ENCODE results near the gene TTC7B.

TTC7B gene

DNA sequence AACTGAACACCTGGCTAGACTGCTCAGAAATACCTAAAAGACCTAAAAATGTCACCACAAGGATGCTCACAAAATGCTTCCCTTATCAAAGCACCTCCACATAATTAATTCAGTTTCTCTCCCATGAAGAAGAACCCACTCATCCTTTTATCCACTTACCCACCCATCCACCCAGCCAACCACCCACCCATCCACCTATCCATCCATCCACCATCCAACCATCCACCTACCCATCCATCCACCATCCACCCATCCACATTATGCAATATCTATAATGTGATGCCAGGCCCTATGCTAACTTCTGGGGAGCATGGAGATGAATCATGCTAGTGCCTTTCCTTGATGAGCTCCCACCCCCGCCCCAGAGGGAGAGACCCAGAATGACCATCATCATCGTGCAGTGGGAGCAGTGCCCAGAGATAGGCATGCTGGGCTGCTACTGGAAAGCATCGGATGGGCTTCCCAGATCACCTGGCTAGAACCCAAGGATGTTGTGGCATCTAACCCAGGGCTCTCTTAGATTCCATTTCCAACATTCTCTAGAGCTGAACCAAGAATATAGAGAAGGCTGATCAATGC is 166.6 kb downstream of the TTC7B start:
- no peak for DNase-seq (ENCODE audit: low read depth in 2 of 3, low spot score in 2 of 3)

DNA sequence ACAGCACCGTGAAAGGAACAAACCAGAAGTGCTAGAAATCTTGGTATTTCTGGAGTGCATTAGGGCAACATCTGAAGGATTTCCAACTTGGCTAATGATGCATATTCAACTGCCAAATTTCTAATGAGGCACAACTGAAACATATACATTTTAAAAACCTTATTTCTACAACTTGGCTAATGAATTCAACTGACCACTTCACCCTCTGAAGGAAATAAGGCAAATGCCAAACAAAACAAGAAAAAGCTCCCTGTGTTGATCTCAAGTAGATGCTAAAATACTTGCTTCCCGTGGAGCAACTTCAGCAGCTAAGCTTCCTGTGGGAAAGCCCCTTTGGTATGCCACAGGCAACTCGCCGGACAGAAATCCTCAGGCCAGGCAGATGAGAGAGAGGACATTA is 167.1 kb downstream of the TTC7B start:
- DNase-seq (ENCODE audit: low read depth in 2 of 3, low spot score in 2 of 3): no peak

DNA sequence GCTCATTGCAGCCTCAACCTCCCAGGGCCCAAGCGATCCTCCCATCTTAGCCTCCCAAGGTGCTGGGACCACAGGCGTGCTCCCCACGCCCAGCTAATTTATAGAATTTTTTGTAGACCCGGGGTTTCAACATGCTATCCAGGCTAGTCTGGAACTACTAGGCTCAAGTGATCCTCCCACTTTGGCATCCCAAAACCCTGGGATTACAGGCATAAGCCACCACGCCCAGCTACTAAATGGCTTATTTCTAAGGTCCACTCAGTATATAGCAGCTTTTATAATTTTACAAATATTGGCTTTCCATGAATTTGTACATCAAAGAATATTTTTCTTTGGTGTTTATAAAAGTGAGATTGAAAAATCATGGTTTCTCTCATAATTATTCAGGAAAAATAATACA is 167.8 kb downstream of the TTC7B start:
- DNase-seq (ENCODE audit: low read depth in 2 of 3, low spot score in 2 of 3): no peak

DNA sequence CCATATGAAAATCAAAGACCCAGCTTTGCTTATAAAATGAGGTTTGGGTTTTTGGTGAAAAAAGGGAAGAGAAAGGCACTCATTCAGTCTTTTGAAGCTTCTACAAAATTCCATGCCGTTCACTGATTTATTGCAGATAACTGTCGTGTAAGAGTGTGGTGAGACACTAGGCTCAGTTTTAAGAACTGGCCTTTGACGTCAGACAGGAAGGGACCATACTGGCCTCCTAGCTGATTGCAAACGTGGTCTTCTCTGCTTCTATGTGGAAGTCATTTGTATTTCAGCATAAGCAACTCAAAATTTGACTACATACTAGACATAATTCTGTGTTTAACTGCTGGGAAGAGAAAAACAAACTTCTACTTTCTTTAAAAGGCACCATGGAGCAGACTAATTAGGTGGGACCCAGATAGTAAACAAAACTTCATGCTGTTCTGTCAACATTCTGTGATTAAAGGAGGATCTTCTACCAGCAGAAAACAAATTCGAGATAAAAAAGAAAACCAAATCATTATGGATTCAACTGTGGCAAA is 168.7 kb downstream of the TTC7B start:
- no peak for DNase-seq (ENCODE audit: low read depth in 2 of 3, low spot score in 2 of 3)

DNA sequence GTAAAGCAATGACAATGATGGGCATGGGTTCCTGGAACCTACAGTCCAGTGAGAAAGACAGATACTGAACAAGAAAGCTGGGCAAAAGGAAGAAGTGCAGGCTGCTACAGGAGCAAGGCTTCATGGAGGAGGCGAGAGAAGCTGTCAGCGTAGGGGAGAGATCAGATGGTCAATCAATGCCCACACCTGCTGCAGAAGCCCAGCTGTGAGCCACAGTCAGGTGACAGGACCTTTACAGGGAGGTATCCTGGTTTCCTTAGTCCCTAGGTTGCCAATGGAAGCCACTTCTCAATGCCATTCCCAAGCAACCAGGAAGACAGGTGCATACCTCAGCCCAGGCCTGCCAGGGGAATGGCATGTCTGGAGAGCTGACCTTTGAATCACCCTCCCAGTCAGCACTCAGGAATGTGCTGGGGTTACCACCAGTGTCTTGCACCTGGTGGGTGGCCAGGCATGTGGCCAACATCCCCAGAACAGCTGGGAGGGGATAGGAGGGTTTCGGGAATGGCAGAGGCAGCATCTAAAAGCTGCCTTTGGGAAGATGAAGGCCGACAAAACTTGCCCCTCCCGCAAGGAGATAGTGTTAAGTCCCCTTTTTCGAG is 170.3 kb downstream of the TTC7B start:
- no peak for DNase-seq (ENCODE audit: low read depth in 2 of 3, low spot score in 2 of 3)

DNA sequence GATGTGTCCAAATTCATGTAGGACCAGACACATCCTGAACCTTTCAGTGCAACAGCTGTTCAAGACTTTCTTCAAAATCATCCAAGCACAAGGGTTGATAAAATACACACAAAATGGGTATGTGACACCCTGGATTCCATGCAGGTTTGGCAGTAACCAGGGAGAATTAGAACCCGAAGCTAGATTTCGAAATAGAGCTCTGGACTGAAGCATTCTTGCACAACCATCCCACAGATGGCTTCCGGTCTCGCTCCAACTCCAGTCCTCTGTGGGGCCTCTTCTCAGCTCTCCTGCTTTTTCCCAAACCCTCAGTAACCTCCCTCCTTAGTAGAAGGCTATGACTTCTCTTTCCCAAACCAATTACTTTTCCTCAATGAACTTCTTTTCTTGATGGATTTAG is 171.3 kb downstream of the TTC7B start:
- DNase-seq (ENCODE audit: low read depth in 2 of 3, low spot score in 2 of 3): no peak

DNA sequence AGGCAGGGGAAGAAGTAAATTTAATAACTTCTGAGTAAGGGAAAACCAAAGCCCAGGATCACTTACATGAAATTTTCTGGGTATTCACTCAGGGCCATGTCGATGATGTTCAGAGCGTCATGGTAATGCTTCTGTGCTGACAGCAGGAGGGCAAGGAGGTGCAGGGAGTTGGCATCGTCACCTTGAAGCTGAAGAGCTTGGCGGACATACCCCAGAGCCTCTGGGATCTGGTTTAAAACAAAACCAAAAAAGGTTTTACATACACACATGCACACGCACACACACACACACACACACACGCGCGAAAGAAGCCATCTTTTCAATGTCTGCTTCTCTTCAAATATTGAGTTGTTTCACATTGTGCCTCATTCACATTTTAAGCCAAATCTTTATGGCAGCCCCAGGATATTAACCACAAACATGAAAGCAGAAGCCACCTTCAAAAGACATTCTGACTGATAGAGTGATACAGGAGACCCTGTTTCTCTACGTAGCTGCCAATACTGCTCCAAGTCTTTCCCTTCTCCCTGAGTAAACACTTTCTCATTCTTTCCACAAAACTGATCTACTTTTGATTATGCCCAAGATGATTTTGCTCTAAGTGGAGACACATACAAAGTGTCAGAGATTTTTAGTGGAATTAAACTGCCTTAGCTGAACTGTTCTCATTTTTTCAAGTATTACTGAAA is 172.1 kb downstream of the TTC7B start:
- DNase-seq (ENCODE audit: low read depth in 2 of 3, low spot score in 2 of 3): no peak

DNA sequence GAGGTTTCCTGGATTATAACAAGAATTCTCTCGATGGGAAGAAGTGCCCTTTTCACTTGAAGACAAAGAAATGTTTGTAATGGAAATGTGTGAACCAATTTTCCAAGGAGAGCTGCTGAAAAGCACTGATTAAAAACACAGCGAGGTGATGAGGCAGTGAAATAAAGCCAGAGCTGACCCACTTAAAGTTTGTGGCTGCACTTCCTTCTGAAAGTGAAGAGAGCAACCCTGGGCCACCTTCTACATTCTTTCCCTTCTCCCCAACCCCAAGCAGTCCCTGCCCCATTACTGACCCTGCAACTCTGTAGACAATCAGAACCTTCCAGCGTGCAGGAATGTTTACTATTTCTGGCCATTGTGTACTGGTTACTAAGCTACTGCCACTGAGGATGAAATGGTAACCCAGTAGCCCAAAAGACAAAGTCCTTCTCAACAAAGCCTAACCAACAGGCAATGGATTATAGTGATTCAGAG is 173.9 kb downstream of the TTC7B start:
- DNase-seq (ENCODE audit: low read depth in 2 of 3, low spot score in 2 of 3): no peak

DNA sequence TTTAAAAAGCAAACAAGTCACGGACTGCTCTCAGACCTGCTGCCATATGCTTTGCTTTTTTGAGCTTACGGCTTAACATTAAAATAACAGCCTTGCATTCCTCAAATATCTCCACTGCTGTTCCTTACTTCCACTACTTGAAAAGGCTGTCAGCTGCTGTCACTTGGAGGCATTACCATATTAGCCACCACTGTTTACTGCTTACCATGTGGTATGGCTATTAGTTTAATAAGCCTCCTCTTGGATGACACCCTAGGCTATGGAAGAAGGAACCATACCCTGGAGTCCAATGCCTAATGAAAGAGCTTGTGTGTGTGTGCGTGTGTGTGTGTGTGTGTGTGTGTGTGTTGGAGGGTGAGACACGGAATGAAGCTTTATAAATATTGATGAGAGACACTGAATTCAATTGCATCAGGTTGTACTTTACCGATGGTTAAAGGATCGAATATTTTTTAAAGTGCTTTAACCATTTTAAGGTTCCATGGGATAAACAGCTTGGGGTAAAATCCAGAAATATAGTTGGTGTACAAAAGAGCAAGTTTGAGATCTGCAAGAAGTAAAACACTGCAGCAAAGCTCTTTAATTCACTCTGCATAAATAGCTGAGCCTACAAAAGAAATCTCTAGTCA is 174.5 kb downstream of the TTC7B start:
- no peak for DNase-seq (ENCODE audit: low read depth in 2 of 3, low spot score in 2 of 3)

DNA sequence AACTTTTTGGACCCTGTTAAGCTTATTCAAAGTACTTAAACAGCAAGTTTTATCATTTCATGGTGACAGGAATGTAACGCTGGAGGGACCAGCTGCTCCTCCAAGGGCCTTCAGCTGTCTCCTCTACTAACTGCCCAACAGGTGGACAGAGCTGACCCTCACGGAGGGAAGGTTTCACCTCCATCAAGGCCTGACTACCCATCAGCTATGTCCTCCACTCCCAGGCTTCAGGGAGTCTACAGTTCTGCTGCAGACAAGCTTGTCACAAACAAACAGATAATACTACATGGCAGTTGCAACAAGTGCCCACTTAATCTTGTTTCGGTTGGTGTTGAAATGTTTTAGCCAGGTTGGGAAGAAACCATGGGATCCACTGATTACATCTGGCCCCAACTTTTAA is 175.1 kb downstream of the TTC7B start:
- no peak for DNase-seq (ENCODE audit: low read depth in 2 of 3, low spot score in 2 of 3)

DNA sequence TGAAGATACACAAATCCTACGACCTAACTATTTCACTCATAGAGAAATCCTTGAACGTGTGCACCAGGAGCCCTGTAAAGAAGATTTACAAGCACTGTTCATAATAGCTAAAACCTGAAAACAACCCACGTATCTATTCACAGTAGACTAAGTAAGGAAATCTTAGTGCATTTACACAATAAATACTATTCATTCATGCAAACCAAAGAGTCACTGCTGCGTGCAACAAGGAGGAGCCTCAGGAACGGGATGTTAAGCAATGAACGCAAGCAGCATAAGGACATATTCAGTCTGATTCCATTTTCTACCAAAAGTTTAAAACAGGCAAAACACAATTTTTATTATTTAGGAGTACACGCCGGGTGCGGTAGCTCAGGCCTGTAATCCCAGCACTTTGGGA is 176.6 kb downstream of the TTC7B start:
- no peak for DNase-seq (ENCODE audit: low read depth in 2 of 3, low spot score in 2 of 3)

DNA sequence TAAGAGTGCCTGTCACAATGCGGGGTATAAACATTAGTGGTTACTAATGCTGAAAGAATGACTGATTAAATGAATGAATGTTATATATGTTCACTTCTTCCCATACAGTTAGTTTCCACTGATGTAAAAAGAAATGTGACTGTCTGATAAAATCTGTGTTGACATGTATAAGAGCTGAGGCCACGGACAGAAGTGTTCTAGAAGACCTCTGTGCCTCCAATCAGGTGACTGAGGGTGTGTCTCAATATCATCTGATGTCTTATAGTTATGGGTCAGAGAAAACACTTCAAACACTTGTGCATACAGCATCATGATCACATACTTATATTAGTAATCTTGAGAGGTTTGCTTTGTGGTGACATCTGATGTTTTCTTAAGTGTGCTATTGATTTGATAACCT is 183.4 kb downstream of the TTC7B start:
- no peak for DNase-seq (ENCODE audit: low read depth in 2 of 3, low spot score in 2 of 3)

DNA sequence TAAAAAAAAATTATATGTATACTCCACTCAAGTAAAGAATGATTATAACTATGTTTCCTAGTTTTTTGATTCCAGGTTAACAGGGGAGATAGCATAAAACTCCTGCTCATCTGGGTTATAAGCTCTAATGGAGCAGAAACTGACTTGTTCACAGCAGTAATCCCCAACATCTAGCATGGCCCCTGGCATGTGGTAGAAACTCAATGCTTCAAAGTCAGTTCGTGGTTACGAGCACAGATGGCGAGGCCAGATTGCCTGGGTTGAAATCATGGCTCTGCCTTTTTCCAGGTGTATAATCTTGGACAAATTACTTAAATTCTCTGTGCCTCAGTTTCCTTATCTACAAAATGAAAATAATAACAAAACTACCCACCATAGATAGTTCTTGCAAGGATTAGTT is 183.8 kb downstream of the TTC7B start:
- DNase-seq (ENCODE audit: low read depth in 2 of 3, low spot score in 2 of 3): no peak

DNA sequence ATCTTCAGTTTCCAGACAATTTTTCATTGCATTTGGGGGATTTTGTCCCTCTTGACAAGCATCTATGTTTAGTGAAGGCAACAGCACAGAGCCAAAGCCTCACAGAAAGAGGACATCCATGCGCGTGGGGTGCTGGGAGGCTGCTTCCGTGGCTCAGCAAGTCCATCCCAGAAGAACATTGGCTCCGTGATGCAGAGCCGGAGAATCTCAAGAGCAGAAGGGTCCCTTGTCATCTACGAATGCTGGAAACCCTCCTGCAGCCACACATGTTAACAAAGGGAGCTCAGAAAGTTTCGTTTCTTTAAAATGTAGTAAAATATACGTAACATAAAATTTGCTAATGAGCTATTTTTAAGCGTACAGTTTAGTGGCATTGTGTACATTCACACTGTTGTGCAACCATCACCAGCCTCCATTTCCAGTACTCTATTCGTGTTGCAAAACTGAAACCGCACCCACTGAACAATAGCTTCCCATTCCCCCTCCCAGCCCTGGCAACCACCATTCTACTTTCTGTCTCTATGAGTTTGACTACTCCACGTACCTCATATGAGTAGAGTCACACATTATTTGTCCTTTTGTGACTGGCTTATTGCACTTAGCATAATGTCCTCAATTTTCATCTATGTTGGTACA is 185.9 kb downstream of the TTC7B start:
- no peak for DNase-seq (ENCODE audit: low read depth in 2 of 3, low spot score in 2 of 3)

DNA sequence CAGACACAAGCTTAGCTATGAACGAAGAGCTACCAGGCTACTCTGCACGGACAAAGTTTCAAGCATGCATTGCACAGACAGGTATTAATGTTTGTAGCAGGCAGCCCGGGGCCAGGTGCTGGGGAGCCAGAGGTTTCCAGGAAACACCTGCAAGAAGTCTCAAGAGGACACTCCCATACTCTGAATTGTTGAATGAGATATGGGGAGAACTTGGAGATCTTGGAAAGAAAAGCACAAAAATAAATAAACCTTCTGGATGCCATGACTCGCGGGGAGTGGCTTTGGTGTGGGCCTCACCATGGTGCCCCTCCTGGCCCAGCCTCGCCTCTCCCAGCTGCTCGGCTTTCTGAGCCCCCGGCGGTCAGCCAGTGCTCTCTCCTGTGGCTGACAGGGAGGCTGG is 186.8 kb downstream of the TTC7B start:
- no peak for DNase-seq (ENCODE audit: low read depth in 2 of 3, low spot score in 2 of 3)

DNA sequence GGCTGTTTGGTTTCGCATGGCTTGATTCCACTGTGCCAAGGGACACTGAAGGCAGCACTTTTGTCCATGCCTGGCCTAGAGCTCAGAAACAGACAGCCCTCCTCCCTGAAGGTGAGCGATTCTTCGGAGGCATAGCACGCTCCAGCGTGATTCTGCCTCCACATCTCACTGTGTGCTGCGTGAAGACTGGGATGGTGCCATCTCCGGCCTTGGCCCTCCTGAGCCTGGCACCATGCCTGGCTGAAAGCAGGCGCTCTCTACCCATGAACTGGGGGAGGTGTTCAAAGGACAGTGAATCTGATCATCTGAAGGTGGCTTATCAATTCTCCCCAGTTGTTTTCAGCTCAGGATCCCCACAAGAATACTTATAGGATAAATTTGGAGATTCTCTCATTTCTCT is 187.4 kb downstream of the TTC7B start:
- DNase-seq (ENCODE audit: low read depth in 2 of 3, low spot score in 2 of 3): no peak

DNA sequence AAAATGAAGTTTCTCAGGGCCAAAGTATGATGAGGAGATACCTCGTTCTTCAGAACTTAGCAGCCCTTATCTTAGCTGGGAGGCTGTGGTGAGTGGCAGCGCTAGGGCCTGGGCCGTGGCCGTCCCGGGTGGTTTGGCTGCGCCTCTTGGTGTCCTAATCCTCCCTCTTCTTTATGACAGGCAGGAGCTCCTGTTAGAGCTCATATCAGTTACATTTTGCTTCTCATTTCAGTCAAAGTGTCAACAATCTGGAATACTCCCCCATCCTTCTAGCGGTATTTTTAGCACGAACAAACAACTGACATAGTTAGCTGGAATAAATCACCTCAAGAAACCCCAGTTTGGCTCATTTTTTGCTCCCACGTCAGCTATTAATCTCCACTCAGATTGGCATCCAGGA is 188.8 kb downstream of the TTC7B start:
- DNase-seq (ENCODE audit: low read depth in 2 of 3, low spot score in 2 of 3): no peak

DNA sequence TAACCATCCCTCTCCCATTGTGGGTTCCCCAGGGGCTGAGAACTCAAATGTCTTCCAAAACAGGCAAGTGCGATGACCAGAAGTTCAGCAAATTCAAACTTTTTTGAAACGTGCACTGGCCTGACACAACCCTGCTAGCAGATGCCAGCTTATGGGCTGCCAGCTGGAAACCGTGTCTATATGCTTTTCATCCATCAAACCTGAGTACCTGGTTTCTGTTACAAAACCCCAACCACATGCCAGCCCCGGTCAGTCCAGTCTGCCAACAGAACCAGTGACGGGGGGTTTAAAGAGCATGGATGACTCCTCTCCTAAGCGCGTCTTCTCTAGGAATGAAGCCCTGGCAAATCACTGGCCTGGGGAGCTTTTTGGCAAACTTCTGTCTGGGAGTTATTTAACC is 189.7 kb downstream of the TTC7B start:
- no peak for DNase-seq (ENCODE audit: low read depth in 2 of 3, low spot score in 2 of 3)

DNA sequence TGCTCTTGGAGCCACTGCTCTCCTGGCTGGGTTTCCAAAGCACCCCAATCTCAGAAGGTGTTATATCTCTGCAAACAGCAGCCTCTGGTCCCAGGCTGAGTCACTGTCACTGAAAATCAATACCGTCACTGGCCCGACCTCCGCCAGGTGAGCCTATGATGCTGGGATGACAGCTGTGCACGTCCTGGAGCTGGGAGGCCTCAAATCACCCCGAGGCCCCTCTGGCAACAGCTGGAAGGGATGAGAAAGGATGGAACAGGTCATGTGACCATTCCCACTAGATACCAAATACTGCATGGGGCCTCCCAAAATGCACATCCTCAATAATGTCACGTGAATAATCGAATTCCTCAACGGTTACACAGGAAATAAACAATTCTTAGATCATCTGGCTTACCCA is 190.8 kb downstream of the TTC7B start:
- DNase-seq (ENCODE audit: low read depth in 2 of 3, low spot score in 2 of 3): no peak

DNA sequence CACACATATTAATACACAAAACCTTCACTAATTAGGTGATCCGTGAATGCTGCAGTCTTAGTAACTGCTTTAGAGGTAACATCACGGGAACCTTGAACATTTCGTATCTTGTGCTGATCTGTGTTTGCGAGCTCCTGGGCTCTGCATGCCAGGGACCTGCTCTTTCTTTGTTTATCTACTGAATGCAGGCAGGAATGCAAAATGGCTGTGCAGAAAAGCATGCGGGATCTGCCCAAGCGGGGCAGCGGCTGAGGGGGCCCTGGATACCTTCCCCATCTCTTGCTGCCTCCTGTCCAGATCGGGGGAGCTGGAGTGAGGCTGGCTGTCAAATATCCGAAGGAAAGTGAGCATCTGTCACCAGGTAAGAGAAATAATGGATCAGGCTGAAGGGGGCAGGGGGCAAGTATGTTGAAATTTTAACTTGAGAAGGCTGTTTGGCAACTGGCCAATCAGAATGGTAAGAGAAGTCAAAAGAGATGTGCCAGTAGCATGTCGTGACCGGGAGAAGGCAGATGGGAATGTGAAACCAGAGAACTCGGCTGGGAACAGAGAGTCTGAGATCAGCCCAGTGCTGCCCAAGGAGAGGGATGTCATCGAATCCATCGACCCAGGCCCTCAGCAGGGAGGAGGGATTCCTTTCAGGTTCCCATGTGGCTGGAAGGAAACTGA is 191.4 kb downstream of the TTC7B start:
- no peak for DNase-seq (ENCODE audit: low read depth in 2 of 3, low spot score in 2 of 3)

DNA sequence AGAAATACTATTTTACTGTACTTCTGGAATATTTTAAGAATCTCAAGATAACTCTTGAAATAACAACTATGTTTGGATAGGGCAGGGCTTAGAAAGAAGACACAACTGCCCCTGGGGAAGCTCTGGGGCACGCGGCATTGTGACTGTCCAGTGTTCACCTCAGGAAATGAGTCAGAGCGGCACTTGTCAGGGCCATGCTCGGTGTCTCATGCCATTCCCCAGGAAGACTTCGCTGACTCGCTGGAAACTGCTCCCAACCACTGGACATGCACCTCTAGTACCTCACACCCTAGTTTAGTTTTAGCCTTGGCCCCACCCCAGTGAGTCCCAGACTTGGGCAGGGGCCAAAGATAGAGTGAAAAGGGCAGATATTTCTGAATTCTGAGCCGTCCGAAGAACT is 192.0 kb downstream of the TTC7B start:
- no peak for DNase-seq (ENCODE audit: low read depth in 2 of 3, low spot score in 2 of 3)

All from activated CD8-positive, alpha-beta memory T cell treated with anti-CD3 and anti-CD28 coated beads for 48 hours (primary cell).